SK-N-SH (cell line): ENCODE measurements around the gene LINC00305. TPM values are rescaled to one million over a fixed set of nuclear protein-coding genes. Genes with fewer than 3 reads are reported as not detected.

Experiments
- CTCF ChIA-PET: fragments of 300-600, 350-600 bp; formaldehyde crosslinking; extraction: SDS; loops from one replicate; lab custom pipeline; 2021; lab: Yijun Ruan, JAX
- POLR2A ChIA-PET: fragments of 350-600 bp; sonication (Branson Sonifier 250); formaldehyde crosslinking; extraction: SDS; loops from one replicate; lab custom pipeline; 2020; ENCODE audit warnings: antibody characterized with exemption, inconsistent platforms; lab: Yijun Ruan, JAX
- DNase-seq: peaks from one replicate; pipeline ENCODE4 v3.0.0; 2012
- H2AFZ ChIP-seq: fragments of 200-600 bp; sonication (generic); 2 replicates; pipeline ENCODE4 v1.8.1; 2016; ENCODE audit warnings: antibody characterized with exemption, mild to moderate bottlenecking, low read depth
- H3F3A ChIP-seq: fragments of 200-600 bp; sonication (generic); replicated peaks from 2 replicates; pipeline ENCODE3; 2016; ENCODE audit warnings: antibody characterized with exemption, mild to moderate bottlenecking; ENCODE audit not compliant: insufficient read depth
- H3K27ac ChIP-seq, 2 experiments: fragments of 200-500 bp in 1 of 2; fragments of 200-600 bp in 1 of 2; sonication (Bioruptor generic) in 1 of 2; sonication (generic), shearing (Covaris generic) in 1 of 2; 2 replicates each; pipeline versions ENCODE4 v1.5.1 to v1.6.1; 2014 to 2016; ENCODE audit warnings: low read depth in 2 of 2, inconsistent platforms in 1 of 2, low read length in 1 of 2, mild to moderate bottlenecking in 1 of 2, mixed read lengths in 1 of 2
- H3K27me3 ChIP-seq: fragments of 200-600 bp; sonication (generic), shearing (Covaris generic); 2 replicates; pipeline ENCODE4 v1.6.1; 2016; ENCODE audit warnings: mixed run types; ENCODE audit not compliant: insufficient read depth
- H3K36me3 ChIP-seq, 2 experiments: fragments of 200-500 bp in 1 of 2; fragments of 200-600 bp in 1 of 2; sonication (Bioruptor generic) in 1 of 2; sonication (generic) in 1 of 2; replicated peaks in 1 of 2; 2 replicates each; pipeline versions ENCODE3 to v1.5.1; 2014 to 2016; ENCODE audit warnings: low read length in 1 of 2, mild to moderate bottlenecking in 1 of 2; ENCODE audit not compliant: insufficient read depth in 2 of 2, control insufficient read depth in 1 of 2
- H3K4me1 ChIP-seq, 2 experiments: fragments of 200-500 bp in 1 of 2; fragments of 200-600 bp in 1 of 2; sonication (Bioruptor generic) in 1 of 2; sonication (generic), shearing (Covaris generic) in 1 of 2; 2 replicates each; pipeline versions ENCODE4 v1.5.1 to v1.6.1; 2014 to 2016; ENCODE audit warnings: low read depth in 1 of 2, low read length in 1 of 2, mixed run types in 1 of 2; ENCODE audit not compliant: insufficient read depth in 2 of 2, control insufficient read depth in 1 of 2
- H3K4me2 ChIP-seq: fragments of 200-600 bp; sonication (generic), shearing (Covaris generic); 2 replicates; pipeline ENCODE4 v1.6.1; 2017; ENCODE audit warnings: mixed run types
- H3K4me3 ChIP-seq, 2 experiments: fragments of 200-500 bp in 1 of 2; fragments of 200-600 bp in 1 of 2; sonication (Bioruptor generic) in 1 of 2; sonication (generic), shearing (Covaris generic) in 1 of 2; 2 replicates each; pipeline versions ENCODE4 v1.5.1 to v1.8.1; 2014 to 2016; ENCODE audit warnings: low read depth in 2 of 2, inconsistent platforms in 1 of 2, low read length in 1 of 2, mild to moderate bottlenecking in 1 of 2, mixed read lengths in 1 of 2, moderate library complexity in 1 of 2
- H3K79me2 ChIP-seq: fragments of 200-600 bp; sonication (generic); 2 replicates; pipeline ENCODE4 v1.8.1; 2017; ENCODE audit warnings: mild to moderate bottlenecking; ENCODE audit not compliant: insufficient read depth
- H3K9ac ChIP-seq: fragments of 200-600 bp; sonication (generic); 2 replicates; pipeline ENCODE4 v1.6.1; 2017; ENCODE audit warnings: mixed run types
- H3K9me2 ChIP-seq: fragments of 200-600 bp; sonication (generic); 2 replicates; pipeline ENCODE4 v1.6.1; 2017; ENCODE audit warnings: mixed run types
- H3K9me3 ChIP-seq: fragments of 200-600 bp; sonication (generic); 2 replicates; pipeline ENCODE4 v1.6.1; 2017; ENCODE audit warnings: mixed run types, mild to moderate bottlenecking, moderate library complexity
- H4K20me1 ChIP-seq: fragments of 200-600 bp; sonication (generic); 2 replicates; pipeline ENCODE4 v1.6.1; 2017; ENCODE audit warnings: mild to moderate bottlenecking, mixed run types; ENCODE audit not compliant: insufficient read depth
- FOSL2 ChIP-seq: IDR thresholded peaks from 2 replicates; pipeline ENCODE4 v1.4.0; 2012; ENCODE audit warnings: low read depth, mild to moderate bottlenecking, moderate library complexity, borderline replicate concordance
- FOXJ3 ChIP-seq: sonication (generic); formaldehyde crosslinking; IDR thresholded peaks from 2 replicates; pipeline ENCODE4 v1.5.1; 2020; ENCODE audit warnings: mild to moderate bottlenecking, missing genetic modification reagents
- FOXM1 ChIP-seq: IDR thresholded peaks from 2 replicates; pipeline ENCODE4 v1.4.0; 2012; ENCODE audit warnings: low read depth, mild to moderate bottlenecking
- GABPA ChIP-seq: IDR thresholded peaks from 2 replicates; pipeline ENCODE4 v1.4.0; 2012; ENCODE audit warnings: low read depth, mild to moderate bottlenecking
- GATA2 ChIP-seq: sonication (generic); formaldehyde crosslinking; IDR thresholded peaks from 2 replicates; pipeline ENCODE4 v1.5.0; 2020; ENCODE audit warnings: mild to moderate bottlenecking, missing genetic modification reagents
- MEF2A ChIP-seq: IDR thresholded peaks from 2 replicates; pipeline ENCODE4 v1.4.0; 2012; ENCODE audit warnings: low read depth, borderline replicate concordance
- MXI1 ChIP-seq: IDR thresholded peaks from 2 replicates; pipeline ENCODE4 v1.6.1; 2012; ENCODE audit warnings: mild to moderate bottlenecking, low read depth, low read length, improper control_type of control experiment
- RAD21 ChIP-seq: IDR thresholded peaks from 2 replicates; pipeline ENCODE4 v1.6.1; 2012; ENCODE audit warnings: mild to moderate bottlenecking, low read length
- RCOR1 ChIP-seq: fragments of 150-350 bp; IDR thresholded peaks from 2 replicates; pipeline ENCODE4 v1.6.1; 2017; ENCODE audit warnings: antibody characterized with exemption, low read length
- RFX5 ChIP-seq: IDR thresholded peaks from 2 replicates; pipeline ENCODE4 v1.6.1; 2012; ENCODE audit warnings: mild to moderate bottlenecking, improper control_type of control experiment, low read length
- SIN3A ChIP-seq: IDR thresholded peaks from 2 replicates; pipeline ENCODE4 v1.6.1; 2012; ENCODE audit warnings: low read depth, mild to moderate bottlenecking, low read length, moderate library complexity, borderline replicate concordance
- TAF1 ChIP-seq: IDR thresholded peaks from 2 replicates; pipeline ENCODE4 v1.6.1; 2012; ENCODE audit warnings: low read depth, mild to moderate bottlenecking, low read length, moderate library complexity, borderline replicate concordance
- TCF12 ChIP-seq: IDR thresholded peaks from 2 replicates; pipeline ENCODE4 v1.4.0; 2012
- WGBS: methylation state at CpG from one replicate; pipeline ENCODE4 v1.1.6; 2017; ENCODE audit warnings: low lambda C conversion rate; 5-methylcytosine and 5-hydroxymethylcytosine counted together
- polyA plus RNA-seq, 3 experiments: library from polyadenylated mRNA; depleted of rRNA; stranded (reverse); fragments of >200 nt; gene quantifications; 2 replicates each; pipeline ENCODE4 v1.2.3, GENCODE V29; 2012
- TF ChIP-seq, protein P1 (sequence below): IDR thresholded peaks from 2 replicates; pipeline ENCODE4; 2012
- TF ChIP-seq, protein P2 (sequence below): IDR thresholded peaks from 2 replicates; pipeline ENCODE4 v1.4.0; 2012; ENCODE audit warnings: low read depth
- TF ChIP-seq, protein P3 (sequence below): IDR thresholded peaks from 2 replicates; pipeline ENCODE4 v1.4.0; 2012; ENCODE audit warnings: low read depth, borderline replicate concordance
- TF ChIP-seq, protein P4 (sequence below): fragments of 150-350 bp; IDR thresholded peaks from 2 replicates; pipeline ENCODE4 v1.6.1; 2017; ENCODE audit warnings: antibody characterized with exemption, low read length, low read depth, borderline replicate concordance

Gene LINC00305
- polyA plus RNA-seq (2012; rRNA removed) = not detected in 2 replicates
- not detected in 2 replicates for polyA plus RNA-seq (2012; cell fraction: cytosol; rRNA removed)
- polyA plus RNA-seq (2012; cell fraction: nucleus; rRNA removed) = not detected in 2 replicates

DNA sequence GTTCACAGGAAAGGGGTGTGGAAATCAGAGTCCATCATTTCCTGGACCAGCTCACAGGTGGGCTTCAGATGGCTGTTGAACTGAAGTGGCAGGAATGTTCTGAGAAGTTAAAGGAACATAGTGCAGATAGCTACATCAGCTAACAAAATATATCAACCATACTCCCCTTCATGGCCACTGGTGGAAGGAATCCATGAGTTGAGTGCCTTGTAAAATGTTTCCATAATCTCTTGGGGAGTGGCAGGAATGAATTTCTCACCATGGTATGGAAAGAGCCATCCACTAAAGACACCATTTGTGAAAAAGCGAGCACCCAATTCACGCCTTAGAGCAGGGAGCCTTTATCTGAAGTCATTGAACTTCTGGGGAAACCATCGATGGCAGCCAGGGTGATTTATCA is at the start of gene LINC00305:
Gene LINC00305 (minus strand): TSS at position 101 of the 400 bp plus-strand sequence.
- H3K4me3 ChIP-seq = no peak within 1 kb of the TSS
- H3F3A ChIP-seq = no peaks in the 10 kb centered on the region
- TF ChIP-seq, protein P1, sequence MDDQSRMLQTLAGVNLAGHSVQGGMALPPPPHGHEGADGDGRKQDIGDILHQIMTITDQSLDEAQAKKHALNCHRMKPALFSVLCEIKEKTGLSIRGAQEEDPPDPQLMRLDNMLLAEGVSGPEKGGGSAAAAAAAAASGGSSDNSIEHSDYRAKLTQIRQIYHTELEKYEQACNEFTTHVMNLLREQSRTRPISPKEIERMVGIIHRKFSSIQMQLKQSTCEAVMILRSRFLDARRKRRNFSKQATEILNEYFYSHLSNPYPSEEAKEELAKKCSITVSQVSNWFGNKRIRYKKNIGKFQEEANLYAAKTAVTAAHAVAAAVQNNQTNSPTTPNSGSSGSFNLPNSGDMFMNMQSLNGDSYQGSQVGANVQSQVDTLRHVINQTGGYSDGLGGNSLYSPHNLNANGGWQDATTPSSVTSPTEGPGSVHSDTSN = no peak
- no peak for TF ChIP-seq RFX5
- TF ChIP-seq, protein P2, sequence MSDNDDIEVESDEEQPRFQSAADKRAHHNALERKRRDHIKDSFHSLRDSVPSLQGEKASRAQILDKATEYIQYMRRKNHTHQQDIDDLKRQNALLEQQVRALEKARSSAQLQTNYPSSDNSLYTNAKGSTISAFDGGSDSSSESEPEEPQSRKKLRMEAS = no peak
- TF ChIP-seq FOXM1 = no peak
- TF ChIP-seq RAD21 = no peak
- no peak for TF ChIP-seq FOXJ3 (CRISPR knock-in tag)
- TF ChIP-seq, protein P3, sequence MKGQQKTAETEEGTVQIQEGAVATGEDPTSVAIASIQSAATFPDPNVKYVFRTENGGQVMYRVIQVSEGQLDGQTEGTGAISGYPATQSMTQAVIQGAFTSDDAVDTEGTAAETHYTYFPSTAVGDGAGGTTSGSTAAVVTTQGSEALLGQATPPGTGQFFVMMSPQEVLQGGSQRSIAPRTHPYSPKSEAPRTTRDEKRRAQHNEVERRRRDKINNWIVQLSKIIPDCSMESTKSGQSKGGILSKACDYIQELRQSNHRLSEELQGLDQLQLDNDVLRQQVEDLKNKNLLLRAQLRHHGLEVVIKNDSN = no peak
- no peak for TF ChIP-seq RCOR1
- no peak for TF ChIP-seq GATA2
- no peak for TF ChIP-seq TAF1
- no peak for TF ChIP-seq SIN3A
- TF ChIP-seq TCF12 = no peak
- H2AFZ ChIP-seq = no peak within 1 kb of the TSS
- DNase-seq = no peak
- POLR2A ChIA-PET = no interaction called here
- no peaks in the 10 kb centered on the region for H3K27me3 ChIP-seq
- no peak within 1 kb of the TSS for H3K9ac ChIP-seq
- H3K9me2 ChIP-seq = no peaks in the 10 kb centered on the region
- whole genome bisulfite sequencing = 20% methylated on average over 3 of the region's 3 CpGs
- H3K4me2 ChIP-seq = no peak within 1 kb of the TSS
- CTCF ChIA-PET = no interaction called here
- no peaks in the 10 kb centered on the region for H3K79me2 ChIP-seq
- H3K27ac ChIP-seq = no peak within 1 kb of the TSS
- no peaks in the 10 kb centered on the region for H3K4me1 ChIP-seq
- no peaks in the 10 kb centered on the region for H4K20me1 ChIP-seq
- no peaks in the 10 kb centered on the region for H3K9me3 ChIP-seq
- H3K36me3 ChIP-seq = no peaks in the 10 kb centered on the region

DNA sequence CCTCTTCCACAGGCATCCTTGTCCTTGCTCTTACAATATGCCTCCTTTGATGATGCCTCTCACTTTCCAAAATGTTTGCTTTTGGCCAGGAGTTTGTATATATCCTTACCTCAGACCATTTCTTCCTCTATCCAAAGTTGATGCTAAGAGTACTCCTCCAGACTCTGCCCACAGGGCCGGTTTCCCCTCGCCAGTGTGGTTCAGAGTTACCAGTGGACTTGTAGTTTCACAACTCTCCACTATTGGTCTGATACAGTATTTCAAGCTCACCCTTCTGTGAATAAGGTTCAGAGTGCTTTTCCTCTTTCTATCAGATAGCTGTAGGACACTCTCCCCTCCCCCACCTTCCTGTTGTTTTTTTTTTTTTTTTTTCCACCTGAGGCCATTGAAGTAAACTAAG is 42.2 kb upstream of the LINC00305 start:
- no peaks in the 10 kb centered on the region for H3K79me2 ChIP-seq
- H2AFZ ChIP-seq = no peak overlapping the region
- H3K4me3 ChIP-seq = no peak overlapping the region
- ChIA-PET CTCF (no interaction called here), POLR2A (no interaction called here)
- H3K9me2 ChIP-seq = no peaks in the 10 kb centered on the region
- H4K20me1 ChIP-seq = no peaks in the 10 kb centered on the region
- TF ChIP-seq MXI1 (no peak), RCOR1 (no peak), RFX5 (no peak), MEF2A (no peak), SIN3A (no peak), FOSL2 (no peak), GABPA (no peak), FOXM1 (no peak)
- TF ChIP-seq, protein P1 = no peak
- TF ChIP-seq, protein P4, sequence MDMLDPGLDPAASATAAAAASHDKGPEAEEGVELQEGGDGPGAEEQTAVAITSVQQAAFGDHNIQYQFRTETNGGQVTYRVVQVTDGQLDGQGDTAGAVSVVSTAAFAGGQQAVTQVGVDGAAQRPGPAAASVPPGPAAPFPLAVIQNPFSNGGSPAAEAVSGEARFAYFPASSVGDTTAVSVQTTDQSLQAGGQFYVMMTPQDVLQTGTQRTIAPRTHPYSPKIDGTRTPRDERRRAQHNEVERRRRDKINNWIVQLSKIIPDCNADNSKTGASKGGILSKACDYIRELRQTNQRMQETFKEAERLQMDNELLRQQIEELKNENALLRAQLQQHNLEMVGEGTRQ = no peak
- WGBS = 24% methylated on average over 2 of the region's 2 CpGs
- H3K36me3 ChIP-seq = no peaks in the 10 kb centered on the region
- H3K9ac ChIP-seq = no peak overlapping the region
- no peaks in the 10 kb centered on the region for H3K27me3 ChIP-seq
- DNase-seq = no peak
- H3F3A ChIP-seq = no peaks in the 10 kb centered on the region
- H3K4me2 ChIP-seq = no peak overlapping the region
- no peak overlapping the region for H3K27ac ChIP-seq
- H3K4me1 ChIP-seq = no peaks in the 10 kb centered on the region
- no peaks in the 10 kb centered on the region for H3K9me3 ChIP-seq
